HCT116 (cell line): ENCODE measurements around the gene VEZF1. TPM values are rescaled to one million over a fixed set of nuclear protein-coding genes. Genes with fewer than 3 reads are reported as not detected.

Experiments
- ATAC-seq: fragments of 200-7000 bp; cut with Tn5 transposase; 2 replicates; pipeline ENCODE4 v1.9.1; 2020; ENCODE audit warnings: mild to moderate bottlenecking, moderate library complexity
- BruUV-seq: library from RNA; stranded (reverse); fragments of 400-500 nt; replicated peaks from 2 replicates; lab custom pipeline; 2021; lab: Mats Ljungman, UMichigan
- CTCF ChIA-PET: fragments of 300-600 bp; sonication (Branson Sonifier 250); formaldehyde crosslinking; loops from one replicate; lab custom pipeline; 2021; ENCODE audit warnings: antibody characterized with exemption; lab: Charles Lee
- POLR2A ChIA-PET: fragments of 300-600, 350-600 bp; sonication (Branson Sonifier 250); formaldehyde crosslinking; loops from one replicate; lab custom pipeline; 2021; ENCODE audit warnings: antibody characterized with exemption; lab: Charles Lee
- RAD21 ChIA-PET, 2 experiments: fragments of 300-600 bp; sonication (Branson Sonifier 250); formaldehyde crosslinking; loops; one replicate each; lab custom pipeline; 2023; ENCODE audit warnings: low total read pairs in 2 of 2; ENCODE audit not compliant: uncharacterized antibody in 2 of 2, unreplicated experiment in 2 of 2, low non-redundant PET in 1 of 2; lab: Charles Lee
- DNase-seq: peaks from one replicate; pipeline ENCODE4 v3.0.0-alpha.2; 2010; ENCODE audit warnings: low read depth, low spot score
- H2AFZ ChIP-seq: fragments of 200-600 bp; shearing (Covaris generic), sonication (generic); 2 replicates; pipeline ENCODE4 v1.6.1; 2017; ENCODE audit warnings: low read depth, mixed run types, mixed read lengths, antibody characterized with exemption, low read length; ENCODE audit not compliant: poor library complexity, severe bottlenecking
- H3K27ac ChIP-seq: 2 replicates; pipeline ENCODE4 v1.5.1; 2012; ENCODE audit warnings: low read depth, low read length
- H3K27me3 ChIP-seq: fragments of 200-600 bp; sonication (generic); 2 replicates; pipeline ENCODE4 v1.6.1; 2016; ENCODE audit warnings: mixed run types, low read length, mixed read lengths; ENCODE audit not compliant: insufficient read depth
- H3K36me3 ChIP-seq, 2 experiments: fragments of 200-500 bp in 1 of 2; fragments of 200-600 bp in 1 of 2; sonication (Bioruptor generic) in 1 of 2; sonication (generic) in 1 of 2; 2 replicates each; pipeline versions ENCODE4 v1.5.1 to v1.6.1; 2014 to 2016; ENCODE audit warnings: low read length in 2 of 2, inconsistent platforms in 1 of 2, mixed read lengths in 1 of 2, mixed run types in 1 of 2; ENCODE audit not compliant: insufficient read depth in 2 of 2, control insufficient read depth in 1 of 2
- H3K4me1 ChIP-seq, 2 experiments: fragments of 200-600 bp in 1 of 2; sonication (generic) in 1 of 2; 2 replicates each; pipeline versions ENCODE4 v1.5.1 to v1.6.1; 2012 to 2017; ENCODE audit warnings: low read length in 2 of 2, inconsistent platforms in 1 of 2, mild to moderate bottlenecking in 1 of 2, mixed read lengths in 1 of 2, mixed run types in 1 of 2, moderate library complexity in 1 of 2; ENCODE audit not compliant: insufficient read depth in 2 of 2, control insufficient read depth in 1 of 2
- H3K4me2 ChIP-seq: fragments of 200-600 bp; sonication (generic); 2 replicates; pipeline ENCODE4 v1.6.1; 2017; ENCODE audit warnings: mixed run types, low read length, mixed read lengths
- H3K4me3 ChIP-seq, 2 experiments: fragments of 200-600 bp in 1 of 2; sonication (generic) in 1 of 2; replicated peaks in 1 of 2; 2 replicates each; pipeline ENCODE4 v1.5.1; 2011 to 2016; ENCODE audit warnings: low read length in 2 of 2, control low read depth in 1 of 2, low read depth in 1 of 2, mild to moderate bottlenecking in 1 of 2, mixed read lengths in 1 of 2, mixed run types in 1 of 2
- H3K79me2 ChIP-seq: fragments of 200-600 bp; sonication (generic); 2 replicates; pipeline ENCODE4 v1.6.1; 2017; ENCODE audit warnings: mild to moderate bottlenecking, mixed run types, low read length, moderate library complexity, mixed read lengths; ENCODE audit not compliant: insufficient read depth
- H3K9ac ChIP-seq: fragments of 200-600 bp; sonication (generic); 2 replicates; pipeline ENCODE4 v1.6.1; 2016; ENCODE audit warnings: low read length, mixed read lengths
- H3K9me2 ChIP-seq: fragments of 200-600 bp; sonication (generic), shearing (Covaris generic); 2 replicates; pipeline ENCODE4 v1.6.1; 2017; ENCODE audit warnings: mixed run types, mild to moderate bottlenecking, moderate library complexity; ENCODE audit not compliant: insufficient read depth
- H3K9me3 ChIP-seq, 2 experiments: fragments of 200-500 bp in 1 of 2; fragments of 200-600 bp in 1 of 2; sonication (Bioruptor generic) in 1 of 2; sonication (generic) in 1 of 2; 2 replicates each; pipeline ENCODE4 v1.6.1; 2014 to 2017; ENCODE audit warnings: low read length in 2 of 2, mixed read lengths in 2 of 2, inconsistent platforms in 1 of 2, low read depth in 1 of 2, mild to moderate bottlenecking in 1 of 2, mixed run types in 1 of 2, moderate library complexity in 1 of 2; ENCODE audit not compliant: control insufficient read depth in 1 of 2, insufficient read depth in 1 of 2
- H4K20me1 ChIP-seq: fragments of 200-600 bp; sonication (generic), shearing (Covaris generic); 2 replicates; pipeline ENCODE4 v1.6.1; 2017; ENCODE audit warnings: mixed run types, mild to moderate bottlenecking, moderate library complexity; ENCODE audit not compliant: insufficient read depth
- CBX3 ChIP-seq: IDR thresholded peaks from 2 replicates; pipeline ENCODE4 v1.6.1; 2012; ENCODE audit warnings: low read depth
- CEBPB ChIP-seq: IDR thresholded peaks from 2 replicates; pipeline ENCODE4 v1.6.1; 2012; ENCODE audit warnings: low read depth
- EGR1 ChIP-seq: IDR thresholded peaks from 2 replicates; pipeline ENCODE4 v1.6.1; 2012; ENCODE audit warnings: low read depth
- ELF1 ChIP-seq: IDR thresholded peaks from 2 replicates; pipeline ENCODE4 v1.6.1; 2012; ENCODE audit warnings: low read depth, borderline replicate concordance
- EZH2 ChIP-seq: fragments of 200-600 bp; sonication (generic); IDR thresholded peaks from 2 replicates; pipeline ENCODE4 v1.6.1; 2017; ENCODE audit warnings: antibody characterized with exemption, mixed run types
- EZH2phosphoT487 ChIP-seq: fragments of 200-600 bp; IDR thresholded peaks from 2 replicates; pipeline ENCODE4 v1.6.1; 2018; ENCODE audit warnings: antibody characterized with exemption, borderline replicate concordance
- FOSL1 ChIP-seq: IDR thresholded peaks from 2 replicates; pipeline ENCODE4 v1.6.1; 2012; ENCODE audit warnings: low read depth
- POLR2A ChIP-seq: IDR thresholded peaks from 2 replicates; pipeline ENCODE4 v1.7.0; 2011; ENCODE audit warnings: borderline replicate concordance; ENCODE audit not compliant: insufficient read depth, insufficient read length; ENCODE audit errors: extremely low read depth
- RAD21 ChIP-seq: IDR thresholded peaks from 2 replicates; pipeline ENCODE4 v1.6.1; 2012; ENCODE audit warnings: low read depth, mild to moderate bottlenecking
- SIN3A ChIP-seq: IDR thresholded peaks from 2 replicates; pipeline ENCODE4 v1.6.1; 2012; ENCODE audit warnings: low read depth
- SP1 ChIP-seq: IDR thresholded peaks from 2 replicates; pipeline ENCODE4 v1.6.1; 2012; ENCODE audit warnings: low read depth
- SRF ChIP-seq: IDR thresholded peaks from 2 replicates; pipeline ENCODE4 v1.6.1; 2012; ENCODE audit warnings: low read depth
- TCF7L2 ChIP-seq: IDR thresholded peaks from 2 replicates; pipeline ENCODE4 v1.7.0; 2011; ENCODE audit warnings: borderline replicate concordance, inconsistent platforms; ENCODE audit not compliant: insufficient read depth, insufficient read length; ENCODE audit errors: extremely low read depth
- YY1 ChIP-seq: IDR thresholded peaks from 2 replicates; pipeline ENCODE4 v1.6.1; 2011; ENCODE audit warnings: low read length, low read depth, moderate library complexity, mild to moderate bottlenecking; ENCODE audit not compliant: insufficient replicate concordance; ENCODE audit errors: extremely low read depth
- ZFX ChIP-seq: fragments of 450-650 bp; IDR thresholded peaks from 2 replicates; pipeline ENCODE4 v1.6.1; 2017
- ZNF274 ChIP-seq: fragments of 200-500 bp; sonication (Bioruptor generic); IDR thresholded peaks from 2 replicates; pipeline ENCODE4 v1.6.1; 2014; ENCODE audit warnings: mild to moderate bottlenecking, low read depth, low read length, inconsistent platforms
- intact Hi-C: fragments of 100-400 bp; cut with micrococcal nuclease; formaldehyde crosslinking; loops from 2 replicates; pipeline ENCODE4 v1.10.0; 2022
- total RNA-seq: library from RNA; stranded (reverse); gene quantifications from one replicate; pipeline ENCODE4 v1.2.1, GENCODE V29; 2021; ENCODE audit not compliant: unreplicated experiment
- TF ChIP-seq, protein P1 (sequence below): IDR thresholded peaks from 2 replicates; pipeline ENCODE4 v1.6.1; 2011; ENCODE audit warnings: mild to moderate bottlenecking, low read length, moderate library complexity; ENCODE audit not compliant: insufficient replicate concordance; ENCODE audit errors: extremely low read depth
- TF ChIP-seq, protein P2 (sequence below): IDR thresholded peaks from 2 replicates; pipeline ENCODE4 v1.6.1; 2012
- TF ChIP-seq, protein P3 (sequence below): IDR thresholded peaks from 2 replicates; pipeline ENCODE4 v1.6.1; 2012; ENCODE audit warnings: low read depth

Gene VEZF1
- total RNA-seq, 1 experiment from 2014 or later: 70.2 TPM

DNA sequence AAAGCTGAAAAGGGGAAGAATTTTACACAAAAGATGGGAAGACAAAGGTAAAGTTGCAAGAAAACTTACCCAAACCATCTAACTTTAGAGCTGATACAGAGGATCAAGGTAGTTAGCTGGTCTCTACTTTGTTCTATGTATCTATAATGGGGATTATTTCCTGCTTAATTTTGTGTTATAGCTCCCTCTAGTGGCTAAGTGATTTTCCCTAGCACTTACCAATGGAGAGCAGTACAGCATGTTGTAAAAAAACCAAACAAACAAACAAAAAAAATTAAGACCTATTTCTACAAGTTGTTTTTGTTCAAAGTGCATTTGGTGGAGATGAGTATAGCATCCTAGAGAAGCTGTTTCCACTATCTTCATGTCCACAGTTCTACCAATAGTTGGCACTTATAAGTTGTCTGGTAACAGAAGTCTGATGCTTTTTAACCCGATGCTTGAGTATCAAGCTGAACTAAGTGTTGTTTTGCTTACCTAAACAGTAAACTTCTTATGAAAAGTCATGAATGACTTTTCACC is 11.5 kb upstream of the VEZF1 start:
- Histone ChIP-seq H3K4me3 (no peak overlapping the region), H3K4me1 (peaks cover 12 to 57% of the 10 kb centered on the region in 2 experiments), H3K4me2 (peak overlapping the region; percentile 1; the same call in 1 of the 2 replicates), H3K9me3 (no peaks in the 10 kb centered on the region), H3K79me2 (peaks cover 68% of the 10 kb centered on the region), H3K36me3 (peaks cover 61 to 78% of the 10 kb centered on the region in 2 experiments), H3K9ac (no peak overlapping the region), H2AFZ (no peak overlapping the region), H3K27me3 (no peaks in the 10 kb centered on the region), H4K20me1 (peaks cover 67% of the 10 kb centered on the region), H3K27ac (no peak overlapping the region; the same call in 1 of the 2 replicates), H3K9me2 (no peaks in the 10 kb centered on the region)
- DNase-seq: peak; percentile 80
- RAD21 ChIA-PET: interaction anchor here (0.5 to 1.6 kb wide), 9 partner anchors 10 to 164 kb away, joined by 3 to 7 read pairs (median 4); partner anchors contain the start of genes VEZF1 (in 2 of the 2) and MRPS23 (in 1 of the 2)
- POLR2A ChIA-PET: interaction anchor here (0.5 to 6.6 kb wide), 15 partner anchors 10 to 743 kb away, joined by 3 to 53 read pairs (median 3); partner anchors contain the start of genes DYNLL2, MRPS23 and VEZF1
- no TSS peak for BruUV-seq
- peak; percentile 64 for ATAC-seq
- CTCF ChIA-PET: interaction anchor here (0.6 to 15.4 kb wide), 47 partner anchors 8 to 756 kb away, joined by 3 to 288 read pairs (median 4); partner anchors contain the start of genes CUEDC1, DYNLL2, SRSF1 and VEZF1
- intact Hi-C loops: loop anchor here (1.0 to 5.0 kb wide), 3 partner anchors 113 to 867 kb away; no protein-coding TSS in a partner anchor
- TF ChIP-seq EGR1: 0 out of 2 replicates have a peak, but pooled peaks have one; percentile 35
- TF ChIP-seq SRF: no peak
- no peak; the same call in 1 of the 2 replicates for TF ChIP-seq SP1
- TF ChIP-seq TCF7L2: no peak
- peak; percentile 85 for TF ChIP-seq RAD21
- no peak for TF ChIP-seq ZFX
- TF ChIP-seq EZH2: no peak
- no peak for TF ChIP-seq EZH2phosphoT487
- no peak for TF ChIP-seq CEBPB
- no peak for TF ChIP-seq YY1
- TF ChIP-seq ZNF274: no peak
- TF ChIP-seq FOSL1: 0 out of 2 replicates have a peak, but pooled peaks have one; percentile 5
- TF ChIP-seq, protein P1, sequence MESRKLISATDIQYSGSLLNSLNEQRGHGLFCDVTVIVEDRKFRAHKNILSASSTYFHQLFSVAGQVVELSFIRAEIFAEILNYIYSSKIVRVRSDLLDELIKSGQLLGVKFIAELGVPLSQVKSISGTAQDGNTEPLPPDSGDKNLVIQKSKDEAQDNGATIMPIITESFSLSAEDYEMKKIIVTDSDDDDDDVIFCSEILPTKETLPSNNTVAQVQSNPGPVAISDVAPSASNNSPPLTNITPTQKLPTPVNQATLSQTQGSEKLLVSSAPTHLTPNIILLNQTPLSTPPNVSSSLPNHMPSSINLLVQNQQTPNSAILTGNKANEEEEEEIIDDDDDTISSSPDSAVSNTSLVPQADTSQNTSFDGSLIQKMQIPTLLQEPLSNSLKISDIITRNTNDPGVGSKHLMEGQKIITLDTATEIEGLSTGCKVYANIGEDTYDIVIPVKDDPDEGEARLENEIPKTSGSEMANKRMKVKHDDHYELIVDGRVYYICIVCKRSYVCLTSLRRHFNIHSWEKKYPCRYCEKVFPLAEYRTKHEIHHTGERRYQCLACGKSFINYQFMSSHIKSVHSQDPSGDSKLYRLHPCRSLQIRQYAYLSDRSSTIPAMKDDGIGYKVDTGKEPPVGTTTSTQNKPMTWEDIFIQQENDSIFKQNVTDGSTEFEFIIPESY: no peak
- 0 out of 2 replicates have a peak, but pooled peaks have one; percentile 20 for TF ChIP-seq SIN3A
- TF ChIP-seq, protein P2, sequence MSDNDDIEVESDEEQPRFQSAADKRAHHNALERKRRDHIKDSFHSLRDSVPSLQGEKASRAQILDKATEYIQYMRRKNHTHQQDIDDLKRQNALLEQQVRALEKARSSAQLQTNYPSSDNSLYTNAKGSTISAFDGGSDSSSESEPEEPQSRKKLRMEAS: 0 out of 2 replicates have a peak, but pooled peaks have one; percentile 11
- no peak for TF ChIP-seq ELF1
- TF ChIP-seq, protein P3, sequence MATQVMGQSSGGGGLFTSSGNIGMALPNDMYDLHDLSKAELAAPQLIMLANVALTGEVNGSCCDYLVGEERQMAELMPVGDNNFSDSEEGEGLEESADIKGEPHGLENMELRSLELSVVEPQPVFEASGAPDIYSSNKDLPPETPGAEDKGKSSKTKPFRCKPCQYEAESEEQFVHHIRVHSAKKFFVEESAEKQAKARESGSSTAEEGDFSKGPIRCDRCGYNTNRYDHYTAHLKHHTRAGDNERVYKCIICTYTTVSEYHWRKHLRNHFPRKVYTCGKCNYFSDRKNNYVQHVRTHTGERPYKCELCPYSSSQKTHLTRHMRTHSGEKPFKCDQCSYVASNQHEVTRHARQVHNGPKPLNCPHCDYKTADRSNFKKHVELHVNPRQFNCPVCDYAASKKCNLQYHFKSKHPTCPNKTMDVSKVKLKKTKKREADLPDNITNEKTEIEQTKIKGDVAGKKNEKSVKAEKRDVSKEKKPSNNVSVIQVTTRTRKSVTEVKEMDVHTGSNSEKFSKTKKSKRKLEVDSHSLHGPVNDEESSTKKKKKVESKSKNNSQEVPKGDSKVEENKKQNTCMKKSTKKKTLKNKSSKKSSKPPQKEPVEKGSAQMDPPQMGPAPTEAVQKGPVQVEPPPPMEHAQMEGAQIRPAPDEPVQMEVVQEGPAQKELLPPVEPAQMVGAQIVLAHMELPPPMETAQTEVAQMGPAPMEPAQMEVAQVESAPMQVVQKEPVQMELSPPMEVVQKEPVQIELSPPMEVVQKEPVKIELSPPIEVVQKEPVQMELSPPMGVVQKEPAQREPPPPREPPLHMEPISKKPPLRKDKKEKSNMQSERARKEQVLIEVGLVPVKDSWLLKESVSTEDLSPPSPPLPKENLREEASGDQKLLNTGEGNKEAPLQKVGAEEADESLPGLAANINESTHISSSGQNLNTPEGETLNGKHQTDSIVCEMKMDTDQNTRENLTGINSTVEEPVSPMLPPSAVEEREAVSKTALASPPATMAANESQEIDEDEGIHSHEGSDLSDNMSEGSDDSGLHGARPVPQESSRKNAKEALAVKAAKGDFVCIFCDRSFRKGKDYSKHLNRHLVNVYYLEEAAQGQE: no peak
- no peak for TF ChIP-seq POLR2A
- TF ChIP-seq CBX3: no peak
